ENCODE results near the gene STIMATE. TPM values are rescaled to one million over a fixed set of nuclear protein-coding genes. Genes with fewer than 3 reads are reported as not detected.

STIMATE gene
- total and polyA plus RNA-seq, 7 donors, result 2.5 to 19.5 (median 11.5) TPM

- Histone ChIP-seq H3K27ac (no peak overlapping the region), H3K4me3 (no peak overlapping the region), H3K36me3 (peaks cover 0 to 8% (median 1%) of the 10 kb centered on the region in 4 donors), H3K27me3 (no peaks in the 10 kb centered on the region), H3K9me3 (no peaks in the 10 kb centered on the region), H3K4me1 (peaks cover 0 to 6% (median 2%) of the 10 kb centered on the region in 4 donors)
- intact Hi-C loops (cut with DNase I), result no loop called here
- DNase-seq, result no peak
- TF ChIP-seq EP300 (IDR thresholded peaks at IDR 0.05) (no peak), POLR2A (IDR thresholded peaks at IDR 0.05) (no peak), POLR2AphosphoS5 (IDR thresholded peaks at IDR 0.05) (no peak), CTCF (IDR thresholded peaks at IDR 0.05) (no peak)
- WGBS, 2 donors, result 84 to 88% methylated on average over 3 of the region's 3 CpGs
These were observed 16.9 kb downstream of the STIMATE start for GRCh38 chr3:52880474-52880873.

DNA sequence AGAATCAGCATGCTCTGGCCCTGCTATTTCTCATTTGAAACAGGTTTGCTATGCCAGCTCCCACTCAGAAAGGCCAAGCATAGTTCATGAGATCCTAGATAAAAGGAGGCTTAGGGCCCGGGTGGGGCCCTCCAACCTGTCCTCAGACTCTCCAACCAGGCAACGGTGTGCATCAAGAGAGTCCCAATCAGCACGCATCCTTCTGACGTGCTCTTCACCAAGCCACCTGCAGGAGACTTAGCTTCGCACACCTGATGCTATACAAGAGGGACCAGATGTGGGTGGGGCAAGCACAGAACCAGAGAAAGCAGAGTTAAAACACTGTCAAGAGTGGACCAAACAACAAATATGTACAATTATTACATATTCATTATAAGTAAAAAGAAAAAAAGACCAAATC lies 17.3 kb downstream of the STIMATE start:
- no peaks in the 10 kb centered on the region for H3K27me3 ChIP-seq
- WGBS, 2 donors, result 93 to 95% methylated on average over 5 of the region's 5 CpGs
- no peak for DNase-seq
- peaks cover 0 to 4% (median 0%) of the 10 kb centered on the region in 4 donors for H3K36me3 ChIP-seq
- no peak overlapping the region for H3K27ac ChIP-seq
- TF ChIP-seq POLR2AphosphoS5 (IDR thresholded peaks at IDR 0.05), result no peak
- no peak for TF ChIP-seq POLR2A (IDR thresholded peaks at IDR 0.05)
- TF ChIP-seq EP300 (IDR thresholded peaks at IDR 0.05), result no peak
- no peak for TF ChIP-seq CTCF (IDR thresholded peaks at IDR 0.05)
- peaks cover 0 to 6% (median 2%) of the 10 kb centered on the region in 4 donors for H3K4me1 ChIP-seq
- H3K4me3 ChIP-seq, result no peak overlapping the region
- intact Hi-C loops (cut with DNase I), result no loop called here
- H3K9me3 ChIP-seq, result no peaks in the 10 kb centered on the region

- 93 to 95% methylated on average over 4 of the region's 4 CpGs for WGBS, 2 donors
- no peak for DNase-seq
- TF ChIP-seq POLR2AphosphoS5 (IDR thresholded peaks at IDR 0.05), result no peak
- no peak for TF ChIP-seq EP300 (IDR thresholded peaks at IDR 0.05)
- TF ChIP-seq POLR2A (IDR thresholded peaks at IDR 0.05), result no peak
- TF ChIP-seq CTCF (IDR thresholded peaks at IDR 0.05), result no peak
- H3K27ac ChIP-seq, result no peak overlapping the region
- no peaks in the 10 kb centered on the region for H3K27me3 ChIP-seq
- no peaks in the 10 kb centered on the region for H3K9me3 ChIP-seq
- H3K4me1 ChIP-seq, result peaks cover 0 to 6% (median 2%) of the 10 kb centered on the region in 4 donors
- intact Hi-C loops (cut with DNase I), result no loop called here
- no peak overlapping the region for H3K4me3 ChIP-seq
- peaks cover 0 to 4% (median 0%) of the 10 kb centered on the region in 4 donors for H3K36me3 ChIP-seq
These were observed 17.8 kb downstream of the STIMATE start for GRCh38 chr3:52879581-52879980.

DNA sequence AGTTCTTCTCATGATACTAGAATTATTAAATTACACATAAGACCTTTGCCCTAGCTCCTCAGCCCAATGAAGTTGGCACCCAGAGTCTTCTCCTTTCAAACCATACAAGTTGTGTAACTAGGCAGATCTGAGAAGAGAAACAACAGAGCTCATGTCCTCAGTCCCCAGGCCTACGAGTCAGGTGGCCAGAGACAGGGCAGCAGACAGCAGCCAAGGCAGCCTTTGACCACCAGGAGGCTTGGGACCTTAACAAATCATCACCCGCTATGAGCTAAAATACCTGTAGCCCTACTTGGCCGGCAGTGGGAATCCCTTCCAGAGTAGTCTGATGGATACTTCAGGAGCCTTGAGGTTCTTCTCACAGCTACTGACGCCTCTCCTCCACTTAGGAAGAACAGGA lies 18.3 kb downstream of the STIMATE start:
- H3K27me3 ChIP-seq, result no peaks in the 10 kb centered on the region
- H3K9me3 ChIP-seq, result no peaks in the 10 kb centered on the region
- peaks cover 0 to 4% (median 0%) of the 10 kb centered on the region in 4 donors for H3K36me3 ChIP-seq
- 96 to 97% methylated on average over 4 of the region's 4 CpGs for WGBS, 2 donors
- peaks cover 0 to 6% (median 2%) of the 10 kb centered on the region in 4 donors for H3K4me1 ChIP-seq
- H3K4me3 ChIP-seq, result no peak overlapping the region
- TF ChIP-seq POLR2A (IDR thresholded peaks at IDR 0.05), result no peak
- no peak for DNase-seq
- intact Hi-C loops (cut with DNase I), result no loop called here
- H3K27ac ChIP-seq, result no peak overlapping the region

DNA sequence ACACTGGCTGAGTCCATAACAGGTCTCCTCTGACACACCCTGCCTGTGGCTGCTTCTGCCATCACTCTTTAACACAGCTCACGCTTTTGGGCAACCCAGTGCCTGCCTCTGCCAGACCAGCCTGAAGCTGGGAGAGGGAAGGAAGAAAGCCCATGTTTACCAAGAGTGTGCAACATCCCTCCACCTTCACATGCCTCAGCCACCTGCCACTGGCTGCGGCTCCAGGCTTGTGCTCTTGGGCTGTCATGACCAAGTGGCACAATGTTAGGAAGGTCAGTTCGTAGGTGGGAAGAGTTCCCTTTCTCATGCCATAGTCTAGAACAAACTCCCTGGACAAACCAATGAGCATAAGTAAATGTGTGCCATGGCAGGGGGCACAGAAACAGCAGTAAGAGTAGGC lies 20.3 kb downstream of the STIMATE start:
- peaks cover 0 to 10% (median under 1%) of the 10 kb centered on the region in 4 donors for H3K4me1 ChIP-seq
- peaks cover 0 to 4% (median 0%) of the 10 kb centered on the region in 4 donors for H3K36me3 ChIP-seq
- no peaks in the 10 kb centered on the region for H3K27me3 ChIP-seq
- WGBS, 2 donors, result 90 to 96% methylated on average over 3 of the region's 3 CpGs
- no peak for TF ChIP-seq POLR2AphosphoS5 (IDR thresholded peaks at IDR 0.05)
- TF ChIP-seq POLR2A (IDR thresholded peaks at IDR 0.05), result no peak
- TF ChIP-seq CTCF (IDR thresholded peaks at IDR 0.05), result no peak
- no peak for TF ChIP-seq EP300 (IDR thresholded peaks at IDR 0.05)
- DNase-seq, result no peak
- H3K4me3 ChIP-seq, result no peak overlapping the region
- no peak overlapping the region for H3K27ac ChIP-seq
- H3K9me3 ChIP-seq, result no peaks in the 10 kb centered on the region
- intact Hi-C loops (cut with DNase I), result no loop called here
